ENCODE measurements around the gene KIR2DL4.
"Not testable (repeated sequence)": the region's sequence is repeated elsewhere in the genome, so short reads cannot be mapped to it uniquely, and the experiment has no call there.

Gene KIR2DL4

GRCh38 chr19:54805665-54806515 lies 2.5 kb downstream of the KIR2DL4 start:
- no peak for DNase-seq

GRCh38 chr19:54806516-54806838 lies 3.1 kb downstream of the KIR2DL4 start:
- no peak for DNase-seq

GRCh38 chr19:54814571-54814970 lies 11.2 kb downstream of the KIR2DL4 start:
- not testable (repeated sequence) for DNase-seq

- DNase-seq = not testable (repeated sequence)
Measured at GRCh38 chr19:54816251-54816650, 12.8 kb downstream of the KIR2DL4 start, which contains the start of gene KIR3DL1. TSS of gene KIR3DL1 (plus strand) at chr19:54816468.

- DNase-seq = no peak
Measured at GRCh38 chr19:54817670-54818536, 14.5 kb downstream of the KIR2DL4 start.

GRCh38 chr19:54824416-54824815 lies 21.0 kb downstream of the KIR2DL4 start:
- DNase-seq = not testable (repeated sequence)

GRCh38 chr19:54825326-54825725 lies 21.9 kb downstream of the KIR2DL4 start:
- DNase-seq = not testable (repeated sequence)

GRCh38 chr19:54828064-54828463 lies 24.7 kb downstream of the KIR2DL4 start:
- DNase-seq = not testable (repeated sequence)

- DNase-seq = not testable (repeated sequence)
Measured at GRCh38 chr19:54832496-54832895, 29.1 kb downstream of the KIR2DL4 start, which contains the start of gene KIR2DS4. TSS of gene KIR2DS4 (plus strand) at chr19:54832676.

- not testable (repeated sequence) for DNase-seq
Measured at GRCh38 chr19:54835126-54835525, 31.7 kb downstream of the KIR2DL4 start.

- not testable (repeated sequence) for DNase-seq
Measured at GRCh38 chr19:54837522-54837921, 34.1 kb downstream of the KIR2DL4 start.

GRCh38 chr19:54843171-54843570 lies 39.8 kb downstream of the KIR2DL4 start:
- not testable (repeated sequence) for DNase-seq

- not testable (repeated sequence) for DNase-seq
Measured at GRCh38 chr19:54850061-54850640, 46.7 kb downstream of the KIR2DL4 start, which contains the start of gene KIR3DL2. TSS of gene KIR3DL2 (plus strand) at chr19:54850443. CDS start at chr19:54850476, 33 bp downstream.

- DNase-seq = no peak
Measured at GRCh38 chr19:54850930-54851329, 47.5 kb downstream of the KIR2DL4 start.

GRCh38 chr19:54851353-54851752 lies 47.9 kb downstream of the KIR2DL4 start:
- DNase-seq = no peak

GRCh38 chr19:54855241-54855640 lies 51.8 kb downstream of the KIR2DL4 start:
- DNase-seq = not testable (repeated sequence)

GRCh38 chr19:54858476-54858875 lies 55.1 kb downstream of the KIR2DL4 start:
- DNase-seq = not testable (repeated sequence)

GRCh38 chr19:54859421-54859820 lies 56.0 kb downstream of the KIR2DL4 start:
- DNase-seq = not testable (repeated sequence)

- not testable (repeated sequence) for DNase-seq
Measured at GRCh38 chr19:54863459-54863858, 60.0 kb downstream of the KIR2DL4 start.
